HG03558 (cell line): ENCODE measurements around the gene PDLIM7.
A peak's percentile ranks its signal among the peaks of the same experiment; 100 is the strongest.
"Not testable (repeated sequence)": the region's sequence is repeated elsewhere in the genome, so short reads cannot be mapped to it uniquely, and the experiment has no call there.

Source experiments
- ATAC-seq: cut with Tn5 transposase; IDR thresholded peaks from one replicate; pipeline ENCODE4 v1.9.1; 2021; ENCODE audit warnings: moderate number of reproducible peaks; ENCODE audit not compliant: unreplicated experiment; ENCODE audit errors: extremely low read depth

Gene PDLIM7

GRCh38 chr5:177497292-177498012 lies at the start of gene PDLIM7:
PDLIM7 (minus strand) TSS chr5:177497604; CDS start chr5:177496512, 1,092 bp downstream.
- ATAC-seq = peak; percentile 51

DNA sequence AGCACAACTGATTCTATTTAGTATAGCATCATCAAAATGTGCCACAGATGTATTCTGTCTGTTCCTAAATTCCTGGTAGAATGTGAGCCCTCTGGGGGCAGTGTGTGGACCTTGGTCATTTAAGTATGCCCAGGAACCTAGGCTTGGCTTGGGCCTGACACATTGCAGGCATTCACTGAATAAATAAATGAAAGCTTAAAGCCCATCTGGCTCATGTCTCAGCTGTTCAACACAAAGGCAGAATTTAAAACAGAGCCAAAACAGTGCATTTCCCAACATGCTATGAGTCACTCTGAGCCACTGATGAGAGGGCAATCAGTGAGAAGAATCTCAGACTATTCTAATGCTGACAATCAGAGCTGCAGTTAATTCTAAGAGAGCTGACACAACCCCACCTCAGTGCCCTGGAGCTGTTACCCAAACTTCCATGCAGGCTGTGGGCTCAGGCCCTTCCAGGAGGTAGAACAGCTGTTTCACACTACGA lies 48.9 kb upstream of the PDLIM7 start:
- no peak for ATAC-seq

DNA sequence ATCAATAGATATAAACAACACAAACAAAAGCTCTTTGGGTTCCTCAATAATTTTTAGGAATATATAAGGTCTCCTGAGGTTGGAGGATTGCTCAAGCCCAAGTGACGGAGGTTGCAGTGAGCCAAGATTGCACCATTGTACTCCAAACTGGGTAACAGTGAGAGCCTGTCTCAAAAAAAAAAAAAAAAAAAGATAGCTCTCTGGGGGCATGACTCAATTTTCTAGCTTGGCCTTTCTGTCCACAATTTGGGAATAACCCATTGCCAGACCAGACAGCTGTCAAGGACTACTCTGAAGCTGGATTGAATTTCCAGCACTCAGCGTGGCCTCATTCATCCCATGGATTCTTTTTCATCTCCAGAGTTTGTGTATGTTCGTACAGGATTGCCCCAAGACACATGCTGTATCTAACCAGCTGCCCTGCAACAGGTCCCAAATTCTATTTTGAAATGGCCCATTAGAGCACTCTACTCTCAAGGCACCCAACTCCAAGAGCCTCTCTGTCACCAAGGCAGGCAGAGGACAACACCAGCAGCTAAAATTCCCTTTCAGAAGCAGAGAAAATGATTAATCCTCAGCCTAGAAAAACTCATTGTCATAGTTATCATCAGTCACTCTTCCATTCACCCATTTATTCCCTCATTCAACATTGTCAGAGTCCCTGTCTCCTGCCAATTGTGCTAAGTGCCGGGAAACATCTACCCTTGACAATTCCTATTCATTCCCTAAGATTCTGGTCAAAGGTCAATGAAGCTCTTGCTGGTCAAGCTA lies 48.3 kb upstream of the PDLIM7 start:
- ATAC-seq = no peak

DNA sequence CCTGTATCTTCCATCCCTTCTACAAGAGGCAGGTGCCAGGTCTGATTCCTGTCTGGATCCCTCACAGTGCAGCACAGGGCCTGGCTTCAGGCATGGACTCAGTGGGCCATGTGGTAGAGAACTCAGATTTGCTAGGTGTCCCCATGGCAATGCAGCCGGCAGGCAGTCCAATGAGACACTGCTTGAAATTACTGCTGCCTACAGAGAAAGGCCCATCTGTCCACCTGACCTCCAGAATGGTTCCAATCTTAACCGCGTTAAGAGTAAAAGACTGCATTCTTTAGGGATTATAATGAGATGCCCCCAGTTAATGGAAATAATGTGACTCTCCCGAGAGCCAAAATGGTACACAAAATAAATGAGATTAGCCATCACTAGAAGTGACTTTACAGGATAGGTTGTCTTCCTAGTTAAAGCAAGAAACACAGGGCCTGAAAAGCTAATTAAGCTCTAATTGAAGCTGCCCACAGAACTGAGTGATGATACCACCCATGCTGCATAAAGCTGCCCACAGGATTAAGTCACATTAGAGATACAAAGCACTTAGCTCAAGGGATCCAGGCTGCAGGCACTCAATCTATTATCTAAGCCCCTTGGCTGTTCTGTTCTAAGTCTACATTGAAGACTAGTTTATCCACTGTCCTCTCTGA lies 45.5 kb upstream of the PDLIM7 start:
- ATAC-seq = no peak

DNA sequence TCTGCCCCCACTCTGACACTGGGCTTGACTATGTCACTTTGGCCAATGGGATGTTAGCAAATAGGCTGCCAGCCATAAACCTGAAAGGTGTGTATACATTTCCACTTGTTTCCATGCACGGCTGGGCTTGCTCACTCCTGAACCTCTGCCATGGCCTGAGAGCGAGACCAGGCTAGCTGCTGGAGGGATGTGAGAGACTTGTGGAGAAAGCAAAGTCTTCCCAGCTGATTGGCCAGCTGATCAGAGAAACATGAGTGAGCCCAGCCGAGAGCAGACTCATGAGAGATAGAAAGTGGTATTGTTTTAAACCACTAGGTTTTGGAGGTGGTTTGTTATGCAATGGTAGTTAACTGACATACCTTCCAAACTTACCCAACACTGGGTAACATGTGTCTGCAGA lies 43.0 kb upstream of the PDLIM7 start:
- ATAC-seq = no peak

DNA sequence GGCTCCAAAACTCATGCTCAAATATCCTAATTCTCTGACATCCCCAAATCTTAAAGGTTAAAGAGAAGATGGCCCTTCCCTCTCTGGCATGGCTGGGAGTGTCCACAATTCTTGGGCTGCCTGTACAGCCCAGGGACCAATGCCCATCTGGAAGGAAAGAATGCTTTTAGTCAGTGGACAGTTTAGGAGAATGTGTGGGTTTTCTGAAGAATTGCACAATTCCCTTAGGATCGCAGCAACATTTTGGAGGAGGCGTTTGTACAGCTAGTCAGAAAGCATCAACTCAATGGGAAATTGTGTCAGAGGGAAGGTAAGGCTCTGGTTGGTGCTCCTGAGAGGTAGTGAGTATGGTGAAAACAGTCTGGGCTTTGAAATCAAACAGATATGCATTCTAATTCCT lies 42.0 kb upstream of the PDLIM7 start:
- ATAC-seq = no peak

- no peak for ATAC-seq
Observed at GRCh38 chr5:177538876-177539275, 41.5 kb upstream of the PDLIM7 start.

DNA sequence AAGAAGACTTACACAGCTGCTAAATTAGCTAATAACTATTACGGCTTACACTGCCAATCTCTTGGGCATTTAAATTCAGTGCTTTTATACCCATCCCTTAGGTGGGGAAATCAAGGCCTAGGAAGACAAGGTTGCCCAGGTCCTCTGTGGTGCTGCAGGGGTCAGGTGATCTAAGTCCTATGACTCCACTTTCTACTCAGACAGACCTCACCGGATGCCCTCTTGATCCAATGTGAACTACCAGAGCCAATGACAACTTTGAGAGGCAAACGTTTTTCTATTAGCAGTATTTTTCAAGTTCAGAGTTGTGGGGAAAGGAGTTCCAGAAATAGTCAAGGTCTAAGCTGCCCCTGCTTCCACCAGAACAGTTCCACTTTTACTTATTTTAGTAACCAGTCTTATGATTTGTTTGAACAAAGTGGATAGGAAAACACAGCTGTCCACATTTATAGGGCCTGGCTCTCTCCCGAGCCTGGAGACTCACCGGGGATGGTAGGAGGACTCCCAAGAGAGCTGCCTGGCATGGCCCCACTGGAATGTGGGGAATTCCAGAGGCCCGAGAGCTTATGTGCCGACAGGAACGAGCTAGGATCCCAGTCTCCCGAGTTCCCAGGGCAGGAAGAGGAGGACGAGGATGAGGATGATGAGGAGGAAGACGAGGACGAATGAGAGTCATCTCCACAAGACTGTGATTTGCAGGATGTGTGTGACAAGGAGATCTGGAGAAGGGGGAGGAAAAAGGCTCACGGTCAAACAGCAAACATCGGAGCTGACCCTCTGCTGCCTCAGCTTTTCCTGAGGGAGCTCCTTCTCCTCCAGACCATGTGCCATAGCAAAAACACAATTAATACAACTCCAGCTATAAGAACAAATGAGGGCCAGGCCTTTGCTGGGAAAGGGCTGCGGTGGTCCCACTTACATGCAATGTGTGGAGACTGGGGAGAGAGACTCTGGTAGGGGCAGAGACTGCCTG lies 40.3 kb upstream of the PDLIM7 start:
- ATAC-seq = no peak

DNA sequence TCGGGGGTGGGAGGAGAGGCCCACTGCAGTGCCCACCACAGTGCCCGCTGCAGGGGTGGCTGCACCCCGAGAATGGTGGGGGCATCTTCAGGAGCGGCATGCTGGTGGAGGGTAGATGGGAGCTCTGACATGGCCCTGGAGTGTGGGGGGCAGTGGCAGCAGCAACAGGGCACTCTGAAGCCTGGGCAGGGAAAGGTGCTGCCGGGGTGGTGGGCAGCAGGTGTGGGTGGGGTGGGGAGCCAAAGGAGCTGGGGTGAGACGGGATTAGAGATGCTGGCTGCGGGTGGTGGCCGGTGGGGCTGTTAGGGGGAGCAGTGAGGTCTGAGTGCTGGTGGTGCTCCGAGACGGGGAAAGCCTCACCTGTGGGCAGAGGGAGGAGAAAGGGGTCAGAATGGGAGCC lies 39.0 kb upstream of the PDLIM7 start:
- ATAC-seq = no peak

GRCh38 chr5:177535125-177535524 lies 37.7 kb upstream of the PDLIM7 start:
- no peak for ATAC-seq

GRCh38 chr5:177534433-177534832 lies 37.0 kb upstream of the PDLIM7 start:
- not testable (repeated sequence) for ATAC-seq

- no peak for ATAC-seq
Observed at GRCh38 chr5:177531209-177531940, 34.0 kb upstream of the PDLIM7 start.

GRCh38 chr5:177530638-177531037 lies 33.2 kb upstream of the PDLIM7 start:
- no peak for ATAC-seq

GRCh38 chr5:177529247-177530203 lies 32.1 kb upstream of the PDLIM7 start:
- no peak for ATAC-seq

- ATAC-seq = no peak
Observed at GRCh38 chr5:177528631-177529030, 31.2 kb upstream of the PDLIM7 start.

- no peak for ATAC-seq
Observed at GRCh38 chr5:177527595-177527994, 30.2 kb upstream of the PDLIM7 start.

DNA sequence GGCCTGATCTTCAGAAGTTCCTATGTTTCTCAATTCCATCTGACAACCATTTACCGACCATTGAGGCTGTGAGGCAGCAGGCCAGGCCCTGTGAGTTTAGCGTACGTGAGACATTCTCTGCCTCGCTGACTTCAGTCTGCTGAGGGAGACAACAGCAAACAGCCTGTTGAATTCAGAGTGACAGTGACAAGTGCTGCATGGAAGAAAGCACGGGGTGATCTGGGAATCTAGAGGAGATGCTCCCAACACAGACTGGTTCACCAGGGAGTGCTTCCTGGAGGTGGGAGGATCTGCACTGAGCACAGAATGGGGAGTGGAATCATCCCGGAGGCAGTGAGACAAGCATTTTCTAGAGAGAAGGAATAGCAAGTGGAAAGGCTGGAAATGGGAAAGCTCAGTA lies 29.4 kb upstream of the PDLIM7 start:
- no peak for ATAC-seq

GRCh38 chr5:177526191-177526590 lies 28.8 kb upstream of the PDLIM7 start:
- no peak for ATAC-seq
